GM19397 (cell line): Measurements from ENCODE around the gene NCKAP5L.

Source experiments
- ATAC-seq: cut with Tn5 transposase; IDR thresholded peaks from one replicate; pipeline ENCODE4 v1.9.1; 2021; ENCODE audit warnings: mild to moderate bottlenecking, moderate library complexity; ENCODE audit not compliant: unreplicated experiment

NCKAP5L gene

GRCh38 chr12:49748306-49748705 lies 79.9 kb downstream of the NCKAP5L start:
- ATAC-seq = no peak

- no peak for ATAC-seq
Observed at GRCh38 chr12:49744363-49744885, 83.8 kb downstream of the NCKAP5L start.

- peak; percentile 39 for ATAC-seq
Observed at GRCh38 chr12:49741882-49742620, 86.2 kb downstream of the NCKAP5L start.
